ENCODE results near the gene TBX1.

The TBX1 gene

DNA sequence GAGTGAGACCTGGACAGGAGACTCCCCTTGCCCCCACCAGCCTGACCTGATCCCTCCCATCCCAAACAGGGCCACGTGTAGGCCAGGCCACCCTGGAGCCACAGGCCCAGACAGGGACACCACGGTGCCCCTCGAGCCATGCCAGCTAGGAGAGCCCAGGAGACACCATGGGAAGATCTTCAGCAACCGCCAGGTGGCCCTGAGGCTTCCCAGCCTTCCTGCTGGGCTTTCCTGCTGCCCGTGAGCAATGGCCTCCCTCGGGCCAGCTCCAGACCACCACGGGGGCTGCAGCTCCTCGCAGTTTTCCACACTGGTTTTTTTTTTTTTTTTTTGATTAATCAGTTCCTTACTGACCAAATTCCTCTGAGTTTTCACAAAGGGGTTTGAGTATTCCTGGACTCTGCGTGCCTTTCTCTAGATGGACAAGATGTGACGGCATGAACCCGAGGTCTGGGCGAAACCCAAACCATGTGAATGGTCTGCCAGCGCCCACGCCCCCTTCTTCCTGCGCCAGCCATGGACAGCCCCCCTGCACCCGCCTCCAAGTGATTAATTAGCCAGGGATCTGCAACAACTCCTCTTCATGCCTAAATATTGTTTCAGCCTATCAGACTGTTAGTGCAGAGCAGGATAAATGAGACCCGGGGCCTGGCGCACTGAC lies 40.9 kb downstream of the TBX1 start:
- DNase-seq = no peak

DNA sequence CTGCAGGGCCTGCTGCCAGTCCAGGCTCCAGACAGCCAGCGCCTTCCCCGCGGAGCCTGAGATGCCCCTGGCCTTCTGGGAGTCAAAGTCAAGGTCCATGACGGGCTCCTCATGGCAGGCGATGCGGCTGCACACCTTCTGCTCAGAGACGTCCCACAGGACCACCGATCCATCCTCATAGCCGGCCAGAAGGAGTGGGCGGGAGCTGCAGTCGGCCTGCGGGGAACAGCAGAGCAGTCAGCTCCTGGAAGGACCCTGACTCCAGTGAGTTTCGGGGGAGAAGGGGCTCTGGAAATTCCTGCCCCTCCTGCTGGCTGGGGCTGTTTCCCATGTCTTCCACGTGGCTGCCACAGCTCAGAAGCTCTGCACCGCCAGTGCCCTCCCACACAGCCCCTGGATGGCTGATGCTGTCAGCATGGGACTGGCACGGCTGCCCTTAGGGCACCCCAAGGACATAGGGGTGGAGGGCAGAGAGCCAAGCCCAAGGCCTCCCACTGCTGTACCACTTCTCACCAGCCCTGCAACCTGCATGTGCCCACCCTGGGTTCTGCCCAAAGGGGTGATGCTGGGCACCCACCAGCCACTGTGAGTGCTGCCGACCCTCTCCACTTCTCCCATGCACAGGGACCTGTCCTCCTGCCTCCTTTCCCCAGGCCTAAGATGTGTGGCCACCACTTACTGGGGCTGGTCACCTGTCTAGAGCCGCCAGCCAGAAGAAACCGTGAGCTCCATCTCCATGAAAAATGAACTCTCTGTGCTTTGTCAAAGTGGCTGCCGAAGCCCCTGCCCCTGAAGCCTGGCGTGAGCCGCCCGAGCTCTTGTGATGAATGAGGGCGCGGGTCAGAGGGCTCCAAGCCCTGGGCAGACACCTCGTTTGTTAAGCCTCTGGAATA lies 41.7 kb downstream of the TBX1 start:
- DNase-seq = no peak

DNA sequence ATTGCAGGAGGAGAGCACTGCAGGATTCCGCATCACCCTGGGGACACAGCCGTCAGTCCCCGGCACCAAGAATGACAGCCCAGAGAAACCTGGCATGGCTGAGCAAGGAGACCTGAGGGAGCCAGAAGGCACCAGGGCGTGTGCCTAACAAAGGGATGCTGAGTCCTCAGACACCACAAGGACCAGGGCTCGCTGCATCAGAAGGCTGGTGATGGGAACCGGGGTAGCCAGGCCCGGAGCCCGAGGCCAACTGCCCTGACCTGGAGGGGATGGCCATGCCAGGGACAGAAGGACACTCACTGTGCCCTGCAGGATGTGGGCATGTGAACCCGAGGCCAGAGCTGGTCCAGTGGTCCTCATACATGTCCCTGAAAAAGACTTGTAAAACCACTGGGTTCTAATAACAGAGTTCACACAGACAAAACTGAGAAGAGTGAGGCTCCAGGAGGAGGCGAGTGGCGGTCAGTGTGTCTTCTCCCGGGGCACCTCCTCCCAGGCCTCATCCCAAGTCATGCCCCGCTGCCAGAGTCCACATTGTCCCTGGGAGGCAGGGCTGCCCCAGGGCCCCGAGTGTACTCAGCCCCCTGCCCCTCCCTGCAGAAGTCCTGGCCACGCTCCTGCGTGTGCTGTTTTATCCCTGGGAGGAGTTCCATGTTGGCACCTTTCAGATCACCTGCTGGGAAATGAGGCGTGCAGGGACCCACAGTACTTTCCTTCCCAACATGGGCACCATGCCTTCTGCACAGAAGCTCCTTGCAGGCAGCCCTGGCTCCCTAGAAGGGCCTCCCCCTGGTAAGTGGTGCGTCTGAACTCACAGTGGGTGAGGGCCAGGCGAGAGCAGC lies 42.5 kb downstream of the TBX1 start:
- DNase-seq = no peak

DNA sequence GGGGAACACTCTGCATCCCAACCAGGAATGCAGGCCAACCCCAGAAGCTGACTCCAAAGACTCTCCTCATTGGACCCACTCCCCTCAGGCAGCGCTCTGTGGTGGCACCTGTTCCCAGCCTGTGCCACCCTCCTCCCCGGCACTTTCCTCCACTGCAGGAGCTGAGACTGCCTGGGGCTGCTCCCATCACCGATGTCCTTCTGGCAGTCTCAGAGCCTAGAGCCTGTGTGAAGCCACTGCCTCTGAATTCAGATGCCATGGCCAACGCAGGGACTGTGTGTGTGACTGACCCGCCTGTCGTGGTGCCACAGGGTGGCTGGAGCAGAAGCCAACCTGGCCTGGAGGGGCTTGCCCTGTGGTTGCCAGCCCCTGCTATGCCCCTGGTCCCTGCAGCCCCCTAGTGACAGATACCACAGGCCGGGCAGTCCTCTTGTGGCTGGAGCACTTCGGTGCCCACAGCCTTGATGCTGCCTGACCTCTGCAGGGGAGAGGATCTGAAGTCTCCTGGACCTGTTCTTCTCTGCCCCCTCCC lies 43.2 kb downstream of the TBX1 start:
- no peak for DNase-seq

DNA sequence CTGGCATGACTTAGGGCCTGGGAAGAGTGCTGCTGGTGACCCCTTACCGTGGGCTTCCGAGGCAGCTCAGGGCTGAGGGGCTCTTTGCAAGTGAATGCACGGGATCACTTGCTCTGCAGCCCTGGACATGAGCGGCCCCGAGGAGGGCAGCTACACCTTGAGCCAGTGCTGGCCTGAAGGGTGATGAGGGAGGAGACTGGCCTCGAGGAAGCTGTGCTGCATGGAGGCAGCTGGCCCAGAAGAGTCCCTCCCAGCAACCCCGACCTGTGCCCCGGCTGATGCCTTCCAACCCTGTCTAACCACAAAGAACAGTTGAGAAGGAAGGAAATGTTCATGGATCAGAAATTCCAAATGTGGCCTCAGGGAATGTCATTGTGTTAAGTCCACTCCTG lies 45.2 kb downstream of the TBX1 start:
- no peak for DNase-seq

DNA sequence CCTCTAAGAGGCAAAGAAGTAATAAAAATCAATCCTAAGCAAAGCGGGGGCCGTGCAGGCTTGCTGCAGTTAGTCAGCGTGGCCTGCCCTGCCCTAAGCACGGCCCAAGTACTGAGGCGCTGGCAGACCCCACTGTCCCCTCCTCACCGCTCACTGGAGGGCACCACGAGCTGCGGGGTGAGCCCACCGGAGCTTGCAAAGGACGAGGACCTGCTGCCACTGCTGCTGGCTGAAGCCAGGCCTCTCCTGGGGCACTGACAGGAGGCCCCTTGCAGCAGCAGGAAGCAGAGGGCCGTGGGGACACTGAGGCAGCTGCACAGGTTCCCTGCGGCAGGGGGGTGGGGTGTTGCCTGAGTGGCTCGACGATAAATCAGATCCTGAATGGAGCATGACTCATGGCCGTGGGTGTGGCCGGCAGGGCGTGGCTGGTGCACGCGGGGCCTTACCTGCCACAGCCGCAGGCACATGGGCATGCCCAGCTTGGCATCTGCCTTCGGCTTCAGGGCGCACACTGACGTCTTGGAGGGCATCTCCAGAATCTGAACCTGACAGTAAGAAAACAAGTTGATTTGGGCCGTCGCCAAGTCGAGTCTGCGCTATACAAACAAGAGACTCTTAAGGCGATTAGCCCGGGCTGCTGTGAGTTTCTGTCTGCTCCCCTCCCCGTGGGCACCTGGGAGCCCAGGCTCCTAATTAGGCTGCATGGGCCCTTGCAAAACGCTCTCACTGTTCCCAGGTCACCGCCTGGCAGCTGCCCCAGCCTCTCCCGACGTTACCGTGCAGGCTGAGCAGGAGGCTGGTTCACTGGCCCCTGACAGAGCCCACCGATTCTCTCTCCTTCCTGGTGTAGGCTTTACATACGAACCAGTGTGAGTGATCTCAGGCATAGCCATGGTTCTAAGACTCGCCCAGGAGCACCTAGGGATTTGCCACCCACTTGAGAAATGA lies 45.9 kb downstream of the TBX1 start:
- no peak for DNase-seq

DNA sequence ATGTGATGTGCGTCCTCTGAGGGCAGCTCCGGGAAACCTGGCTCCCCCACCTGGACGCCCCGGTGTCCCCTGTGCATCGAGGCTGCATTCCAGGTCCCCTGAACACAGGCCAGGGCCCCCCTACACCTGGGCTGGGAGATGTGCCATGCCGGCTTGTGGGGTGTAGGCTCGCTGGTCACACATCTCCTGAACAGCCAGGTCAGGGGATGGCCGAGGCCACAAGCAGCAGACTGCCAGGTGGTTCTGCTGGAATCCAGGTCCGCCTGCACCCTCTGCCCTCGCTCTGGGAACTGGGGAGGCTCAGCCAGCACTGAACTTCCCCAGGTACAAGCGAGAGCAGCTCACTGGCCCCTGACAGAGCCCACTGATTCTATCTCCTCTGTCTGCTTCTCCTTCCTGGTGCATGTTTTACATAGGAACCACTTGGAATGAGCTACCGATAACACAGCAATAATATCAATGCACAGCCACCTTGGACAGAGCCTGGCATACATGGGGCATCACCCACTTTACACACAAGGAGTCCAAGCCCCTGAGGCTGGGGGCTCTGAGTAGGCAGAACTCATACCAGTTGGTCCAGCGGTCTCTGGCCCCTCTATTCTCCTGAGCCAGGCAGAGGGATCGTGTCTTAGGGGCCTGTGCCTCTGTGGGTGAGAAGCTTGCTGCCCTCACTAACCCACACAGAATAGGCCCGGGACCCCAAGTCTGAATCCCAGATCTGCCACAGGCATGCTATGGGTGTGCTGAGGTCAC lies 46.8 kb downstream of the TBX1 start:
- DNase-seq = no peak

DNA sequence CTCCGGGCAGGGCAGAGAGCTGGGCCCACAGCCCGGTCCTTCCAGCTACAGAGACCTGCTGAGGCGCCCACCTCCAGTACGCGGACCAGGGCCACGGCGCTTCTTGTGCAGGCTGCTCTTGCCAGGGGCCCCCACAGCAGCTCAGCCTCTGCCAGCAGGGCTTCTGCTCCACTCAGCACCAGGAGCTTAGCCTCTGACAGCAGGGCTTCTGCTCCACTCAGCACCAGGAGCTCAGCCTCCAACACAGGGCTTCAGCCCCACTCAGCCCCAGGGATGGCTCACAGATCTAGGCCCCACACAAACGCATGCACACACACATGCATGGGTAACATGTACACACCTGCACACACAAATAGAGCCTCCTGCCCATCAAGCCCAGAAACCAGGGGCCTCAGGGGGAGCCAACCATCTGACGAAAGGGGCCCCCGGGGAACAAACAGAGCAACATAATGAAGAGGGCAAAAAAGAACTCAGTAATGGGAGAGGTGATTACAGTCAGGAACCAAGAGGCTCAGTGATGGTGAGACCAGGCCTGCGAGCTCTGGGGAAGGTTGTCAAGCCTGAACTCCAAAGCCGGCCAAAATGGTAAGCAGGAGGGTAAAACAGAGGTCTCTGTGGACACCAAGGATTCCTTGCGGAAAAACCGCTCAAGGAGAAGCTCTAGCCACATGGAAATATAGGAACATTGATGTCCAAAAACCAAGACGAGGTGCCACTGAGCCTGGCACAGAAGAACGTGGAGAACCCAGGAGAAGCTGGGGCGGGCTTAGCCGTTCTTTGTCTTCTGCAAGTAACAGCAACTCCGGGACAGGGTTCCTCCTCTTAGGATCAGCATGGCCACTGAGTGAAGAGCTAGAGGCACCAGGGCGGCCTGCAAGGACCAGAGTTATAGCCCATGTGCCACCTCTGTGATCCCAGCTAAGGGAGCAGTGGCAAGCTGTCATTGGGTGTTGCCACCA lies 47.6 kb downstream of the TBX1 start:
- no peak for DNase-seq

DNA sequence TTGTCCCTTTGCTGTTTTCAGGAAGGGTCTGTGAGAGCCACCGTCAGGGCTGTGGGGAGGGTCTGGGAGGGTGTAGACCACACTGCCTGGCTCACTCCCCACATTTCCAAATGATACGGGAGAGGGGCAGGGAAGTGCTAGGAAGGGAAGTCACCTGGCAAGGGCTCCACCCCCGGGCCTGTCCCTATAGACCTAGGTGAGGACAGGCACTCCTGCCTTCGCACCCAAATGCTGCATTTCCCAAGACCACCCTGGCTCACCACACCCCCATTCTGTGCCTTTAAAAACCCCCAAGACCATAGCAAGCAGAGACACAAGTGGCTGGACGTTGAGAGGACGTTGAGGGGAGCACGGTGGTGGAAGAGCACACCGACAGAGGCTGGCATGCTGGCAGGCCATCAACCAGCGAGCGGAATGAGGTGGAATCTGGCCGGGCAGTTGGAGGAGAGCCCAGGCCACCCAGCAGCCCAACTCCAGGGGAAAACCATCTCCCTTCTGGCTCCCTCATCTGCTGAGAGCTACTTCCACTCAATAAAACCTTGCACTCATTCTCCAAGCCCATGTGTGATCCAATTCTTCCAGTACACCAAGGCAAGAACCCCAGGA lies 48.4 kb downstream of the TBX1 start:
- DNase-seq = no peak

DNA sequence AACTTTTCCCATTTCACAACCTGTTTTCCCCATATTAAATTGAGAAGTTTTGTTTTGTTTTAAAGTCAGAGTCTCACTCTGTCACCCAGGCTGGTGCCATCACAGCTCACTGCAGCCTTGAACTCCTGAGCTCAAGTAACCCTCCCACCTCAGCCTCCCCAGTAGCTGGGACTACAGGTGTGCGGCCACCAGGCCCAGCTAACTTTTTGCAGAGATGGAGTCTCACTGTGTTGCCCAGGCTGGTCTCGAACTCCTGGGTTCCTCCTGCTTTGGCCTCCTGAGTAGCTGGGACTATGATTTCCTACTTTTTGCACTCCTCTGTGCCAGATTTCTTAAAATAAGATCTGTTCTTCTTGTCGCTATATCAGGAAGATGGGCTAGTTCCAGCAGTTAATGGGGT lies 49.2 kb downstream of the TBX1 start:
- DNase-seq = no peak

DNA sequence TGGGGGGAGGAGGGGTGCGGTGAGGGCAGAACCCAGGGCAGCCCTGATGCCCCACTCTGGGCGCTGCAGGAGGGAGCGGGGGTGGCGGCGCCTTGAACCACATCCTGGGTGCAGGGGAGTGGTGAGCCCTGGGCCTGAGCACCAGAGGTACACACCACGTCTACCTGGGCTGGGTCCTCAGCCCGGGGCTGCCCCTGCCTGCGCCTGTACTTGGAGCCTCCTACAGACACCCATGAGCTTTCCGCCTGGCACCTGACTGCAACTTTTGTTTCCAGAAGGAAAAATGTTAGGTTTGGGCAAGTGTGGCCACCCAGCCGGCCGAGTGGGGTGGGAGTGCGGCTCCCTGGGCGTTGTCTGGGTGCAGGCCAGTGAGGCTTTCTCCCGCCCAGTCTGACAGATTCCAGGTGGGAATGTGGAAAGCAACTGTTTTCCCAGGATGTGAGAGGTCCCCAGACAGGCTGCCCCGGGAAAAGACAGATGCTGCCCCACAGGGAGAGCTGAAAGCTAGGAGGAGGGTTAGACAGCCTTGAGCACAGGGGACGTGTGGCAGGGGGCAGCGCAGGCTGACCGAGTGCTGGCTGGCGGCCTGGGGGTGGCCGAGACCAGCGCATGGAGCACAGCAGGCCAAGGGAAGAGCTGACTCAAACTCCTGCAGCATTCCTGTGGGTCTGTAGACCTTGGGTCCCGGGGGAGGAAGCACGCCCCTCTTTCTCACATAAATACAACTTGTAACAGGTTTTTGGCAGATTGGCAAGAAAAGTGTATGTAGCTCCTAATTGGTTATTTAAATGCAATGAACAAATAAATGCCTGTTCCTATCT lies 50.0 kb downstream of the TBX1 start:
- no peak for DNase-seq

DNA sequence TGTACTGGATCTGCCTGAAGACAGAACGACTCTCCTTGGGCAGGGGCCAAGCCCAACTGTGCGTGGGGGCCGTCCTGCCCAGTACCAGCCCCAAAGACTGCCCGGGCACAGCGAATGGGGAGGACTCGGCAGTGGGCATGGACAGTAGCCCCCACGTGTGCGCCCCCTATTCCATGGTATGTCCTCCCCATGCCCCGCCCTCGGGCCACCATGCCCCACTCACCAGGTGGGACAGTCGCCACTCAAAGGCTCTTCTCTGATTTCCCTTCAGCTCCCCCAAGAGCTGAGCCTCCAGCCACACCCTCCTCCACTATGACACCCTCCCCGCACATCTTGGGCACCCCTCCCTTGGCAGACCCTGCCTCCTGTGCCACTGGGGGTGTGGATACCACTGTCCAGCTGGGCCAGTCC lies 50.6 kb downstream of the TBX1 start:
- DNase-seq = no peak

DNA sequence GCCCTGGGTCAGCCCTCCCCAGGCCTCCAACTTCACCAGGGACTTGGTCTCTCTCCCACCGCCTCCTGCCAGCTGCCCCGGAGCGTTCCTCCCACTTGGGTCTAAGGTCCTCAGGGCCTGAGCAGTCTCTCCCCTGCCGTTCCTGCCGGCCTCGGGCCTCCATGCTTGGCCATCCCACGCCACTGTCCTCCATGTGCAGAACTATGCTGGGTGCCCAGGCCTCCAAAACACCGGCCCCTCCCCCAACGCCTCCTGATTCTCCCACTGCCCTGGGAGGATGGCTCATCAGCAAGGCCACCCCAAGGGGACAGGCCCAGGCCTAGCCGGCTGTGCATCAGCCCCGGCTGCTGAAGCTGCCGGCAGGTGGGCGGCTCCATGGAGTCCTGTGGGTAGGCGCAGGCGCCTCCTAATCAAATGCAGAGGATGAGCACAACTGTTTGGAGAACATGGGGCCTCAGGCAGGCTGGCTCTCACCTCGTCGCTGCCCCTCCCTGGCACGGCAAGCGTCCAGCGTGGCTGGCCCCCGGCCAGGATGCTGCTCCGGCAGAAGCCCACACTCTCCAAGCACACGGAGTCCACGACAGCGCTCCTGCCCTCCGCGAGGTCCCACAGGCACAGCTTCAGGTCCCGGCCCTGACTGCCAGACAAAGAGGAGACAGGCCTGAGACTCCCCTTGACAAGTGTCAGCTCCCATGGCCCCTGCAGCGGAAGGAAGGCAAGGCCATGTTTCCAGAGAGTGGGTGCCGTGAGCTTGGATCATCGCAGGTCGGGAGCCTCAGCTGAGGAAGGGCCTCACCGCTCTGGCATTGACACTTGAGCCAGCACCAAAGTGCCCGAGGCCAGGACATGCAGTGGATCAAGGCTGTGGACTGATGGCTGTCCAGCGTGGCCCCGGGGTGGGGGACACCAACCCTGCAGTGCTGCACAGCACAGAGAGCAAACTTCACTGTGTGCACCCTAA lies 51.5 kb downstream of the TBX1 start:
- DNase-seq = no peak

DNA sequence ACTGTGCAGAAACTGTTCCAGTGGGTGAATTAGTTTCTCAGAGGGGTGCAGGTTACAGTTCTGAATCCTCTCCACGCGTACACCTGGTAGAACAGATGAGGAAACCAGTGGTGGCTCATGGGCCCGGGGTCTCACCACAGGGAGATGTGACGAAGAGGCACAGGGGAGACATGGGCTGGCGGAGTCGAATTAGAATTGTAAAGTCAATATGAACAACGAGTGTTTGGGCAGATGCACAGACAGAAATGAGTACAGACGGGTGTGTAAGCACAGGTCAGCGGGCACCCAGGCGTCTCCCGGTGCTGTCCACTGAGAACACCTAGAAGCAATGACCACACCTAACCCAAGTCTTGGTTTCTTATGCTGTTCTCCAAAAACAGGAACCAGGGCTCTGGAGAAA lies 52.3 kb downstream of the TBX1 start:
- no peak for DNase-seq

DNA sequence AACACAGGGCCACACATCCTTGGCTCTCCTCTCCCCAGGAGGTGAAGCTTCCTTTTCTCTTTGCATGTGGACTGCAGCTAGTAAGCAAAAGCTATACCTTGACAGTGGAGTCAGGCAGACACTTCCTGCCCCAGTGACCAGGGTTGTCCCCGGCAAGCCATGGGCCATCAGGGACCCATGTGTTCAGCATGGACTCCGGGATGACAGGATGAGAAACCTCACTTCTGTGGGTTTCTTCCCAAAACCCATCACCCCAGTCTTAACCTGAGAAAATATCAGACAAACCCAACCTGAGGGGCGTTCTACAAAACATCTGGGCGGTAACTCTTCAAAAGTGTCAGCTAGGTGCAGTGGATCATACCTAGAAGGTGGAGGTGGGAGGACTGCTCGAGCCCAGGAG lies 53.9 kb downstream of the TBX1 start:
- no peak for DNase-seq

DNA sequence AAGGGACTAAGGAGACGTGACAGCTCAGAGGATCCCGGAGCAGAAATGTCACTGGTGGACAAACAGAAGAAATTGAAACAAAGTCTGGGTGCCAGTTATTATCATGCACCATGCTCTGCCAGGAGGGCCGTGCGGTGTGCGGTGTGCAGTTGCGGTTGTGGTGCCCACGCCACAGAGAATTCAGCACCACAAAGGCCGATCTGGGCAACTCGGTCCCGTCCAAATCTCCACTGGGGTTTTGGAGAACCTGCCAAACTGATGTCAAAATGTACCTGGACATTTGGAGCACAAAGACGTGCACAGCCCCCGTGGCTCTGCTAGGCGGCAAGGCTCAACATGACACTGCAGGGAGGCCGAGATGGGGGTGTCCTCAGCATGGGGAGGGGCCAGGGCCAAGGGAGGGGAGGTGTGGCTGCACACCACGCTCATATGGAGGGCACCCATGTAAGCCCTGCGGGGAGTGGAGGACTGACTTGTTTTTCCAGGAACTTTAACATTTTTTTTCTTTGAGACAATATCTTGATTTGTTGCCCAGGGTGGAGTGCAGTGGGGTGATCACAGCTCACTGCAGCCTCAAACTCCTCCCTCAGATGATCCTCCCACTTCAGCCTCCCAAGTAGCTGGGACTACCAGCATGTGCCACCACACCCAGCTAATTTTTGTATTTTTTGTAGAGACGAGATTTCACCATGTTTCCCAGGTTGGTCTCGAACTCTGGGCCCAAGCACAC lies 54.7 kb downstream of the TBX1 start:
- no peak for DNase-seq

DNA sequence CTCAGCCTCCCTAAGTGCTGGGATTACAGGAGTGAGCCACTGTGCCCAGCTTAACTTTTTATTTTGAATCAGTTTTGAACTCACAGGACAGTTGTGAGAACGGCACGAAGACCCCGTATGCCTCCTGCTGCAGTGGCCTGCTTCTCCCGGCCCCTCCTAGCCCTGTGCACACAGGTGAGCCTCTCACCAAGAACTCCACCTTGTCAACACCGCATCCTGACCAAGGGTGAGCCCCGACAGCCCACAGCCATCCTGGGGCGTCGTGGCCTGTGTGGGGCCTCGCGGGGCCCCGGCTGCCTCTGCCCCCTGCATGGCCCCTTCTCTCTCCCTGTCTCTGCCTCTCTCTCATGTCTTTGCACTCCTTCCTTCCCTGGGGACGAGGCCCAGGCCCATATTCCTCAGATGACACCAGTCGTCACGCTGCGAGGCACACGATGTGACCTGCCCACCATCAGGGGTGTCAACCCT lies 55.3 kb downstream of the TBX1 start:
- DNase-seq = no peak

All from inflammatory macrophage treated with lipopolysaccharide for 4 hours (primary cell).